Cerebellar nuclear complex (tissue), 1 donor: ENCODE results near the gene IKZF1.

Experiments used
- DNase-seq, 2 experiments: peaks; one replicate each; lab custom pipeline; 2025; lab: John Stamatoyannopoulos, UW

Gene IKZF1

GRCh38 chr7:50376056-50376820, 71.7 kb downstream of the IKZF1 start:
- no peak for DNase-seq

DNA sequence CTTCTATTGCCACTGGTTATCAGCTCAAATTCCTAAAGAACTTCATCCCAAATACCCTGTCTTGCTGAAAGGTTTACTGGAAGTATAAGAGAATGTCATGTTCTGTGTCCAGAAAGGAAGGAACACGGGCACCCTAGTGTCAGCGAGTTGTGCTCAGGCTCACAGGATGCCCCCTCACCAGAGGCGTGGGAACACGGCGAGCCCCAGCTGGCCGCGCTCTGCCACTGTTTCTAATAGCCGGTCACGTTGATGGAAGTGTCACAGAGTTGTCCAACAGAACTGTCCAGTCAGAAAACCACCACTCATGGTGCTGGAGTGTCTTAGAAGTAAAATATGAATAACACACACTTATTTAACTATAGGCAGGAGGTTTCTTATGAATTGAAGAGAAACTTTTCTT, 72.8 kb downstream of the IKZF1 start:
- DNase-seq = no peak

GRCh38 chr7:50379082-50379481, 74.6 kb downstream of the IKZF1 start:
- no peak for DNase-seq

GRCh38 chr7:50379539-50379938, 75.0 kb downstream of the IKZF1 start:
- DNase-seq = no peak

GRCh38 chr7:50382455-50382854, 77.9 kb downstream of the IKZF1 start:
- no peak for DNase-seq

DNA sequence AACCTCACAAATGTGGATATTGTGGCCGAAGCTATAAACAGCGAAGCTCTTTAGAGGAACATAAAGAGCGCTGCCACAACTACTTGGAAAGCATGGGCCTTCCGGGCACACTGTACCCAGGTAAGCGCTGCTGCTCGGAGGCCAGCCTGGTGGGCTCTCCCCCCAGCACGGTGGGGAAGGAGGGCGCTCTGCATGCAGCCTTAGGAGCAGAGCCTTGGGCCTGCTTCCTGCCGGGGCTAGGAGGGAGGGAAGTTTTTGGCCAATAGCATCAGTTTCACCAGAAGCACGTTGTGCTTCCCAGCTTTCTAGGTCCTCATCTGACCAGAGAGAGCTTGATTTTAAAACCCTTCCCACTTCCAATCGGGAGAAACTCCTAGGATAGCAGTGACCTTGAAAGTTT, 82.8 kb downstream of the IKZF1 start:
- no peak for DNase-seq

GRCh38 chr7:50389961-50390360, 85.4 kb downstream of the IKZF1 start:
- no peak for DNase-seq

DNA sequence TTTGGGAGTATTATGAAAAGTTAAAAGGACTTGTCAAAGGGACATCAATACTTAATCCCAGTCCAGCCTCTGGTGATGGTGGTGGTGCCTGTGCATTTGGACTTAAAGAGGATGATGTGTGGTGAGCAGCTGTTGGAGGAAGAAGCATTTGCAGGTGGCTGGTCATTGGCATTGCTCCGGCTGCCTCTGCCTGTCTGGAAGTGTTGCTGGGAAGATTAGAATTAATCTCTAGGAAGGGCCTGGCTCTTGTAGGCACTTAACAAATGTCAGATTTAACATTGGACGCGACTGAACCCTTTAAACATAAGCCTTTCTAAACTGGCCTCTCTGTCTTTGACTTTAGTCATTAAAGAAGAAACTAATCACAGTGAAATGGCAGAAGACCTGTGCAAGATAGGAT, 86.9 kb downstream of the IKZF1 start:
- DNase-seq = no peak

GRCh38 chr7:50393076-50393475, 88.6 kb downstream of the IKZF1 start:
- DNase-seq = no peak

- no peak for DNase-seq
Observed at GRCh38 chr7:50393547-50394252, 89.2 kb downstream of the IKZF1 start.

- DNase-seq = no peak
Observed at GRCh38 chr7:50394315-50394714, 89.8 kb downstream of the IKZF1 start.

DNA sequence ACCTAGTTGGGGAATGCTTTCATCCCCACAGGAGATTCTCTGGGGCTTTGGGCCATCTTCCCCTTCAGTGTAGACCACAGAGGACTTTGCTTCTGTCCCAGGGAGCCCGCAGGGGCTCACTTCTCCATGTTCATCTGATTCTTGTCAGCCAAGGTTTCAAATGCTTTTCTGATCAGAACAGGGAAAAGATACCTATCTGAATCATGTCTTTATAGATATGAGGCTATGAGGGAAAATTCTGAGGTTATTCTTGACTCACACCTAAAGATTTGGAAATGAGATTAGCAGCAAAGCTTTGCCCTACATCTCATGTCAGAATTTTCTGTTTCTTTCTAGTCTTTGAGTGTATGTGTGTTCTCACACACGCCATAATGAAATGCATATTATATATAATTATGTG, 92.3 kb downstream of the IKZF1 start:
- DNase-seq = no peak

- no peak for DNase-seq
Observed at GRCh38 chr7:50397320-50397970, 92.9 kb downstream of the IKZF1 start.

- DNase-seq = no peak
Observed at GRCh38 chr7:50397971-50398324, 93.4 kb downstream of the IKZF1 start.

DNA sequence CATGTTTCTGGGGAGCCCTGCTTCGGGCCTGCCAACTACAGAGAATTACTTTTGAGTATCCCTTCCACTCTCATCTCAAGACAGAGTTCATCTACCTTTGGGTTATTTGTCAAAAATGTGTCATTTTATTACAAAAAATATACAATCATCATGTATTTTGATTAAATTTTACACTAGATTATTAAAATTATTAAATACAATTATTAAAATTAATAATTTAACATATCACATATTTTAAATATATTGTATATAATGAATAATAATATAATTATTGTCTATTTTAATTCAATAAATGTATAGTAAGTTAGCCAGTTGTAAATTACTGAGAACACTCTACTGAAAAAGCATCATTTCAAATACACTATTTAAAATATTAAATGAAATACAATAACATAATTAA, 94.7 kb downstream of the IKZF1 start:
- no peak for DNase-seq

- DNase-seq = no peak
Observed at GRCh38 chr7:50399635-50400034, 95.1 kb downstream of the IKZF1 start.

DNA sequence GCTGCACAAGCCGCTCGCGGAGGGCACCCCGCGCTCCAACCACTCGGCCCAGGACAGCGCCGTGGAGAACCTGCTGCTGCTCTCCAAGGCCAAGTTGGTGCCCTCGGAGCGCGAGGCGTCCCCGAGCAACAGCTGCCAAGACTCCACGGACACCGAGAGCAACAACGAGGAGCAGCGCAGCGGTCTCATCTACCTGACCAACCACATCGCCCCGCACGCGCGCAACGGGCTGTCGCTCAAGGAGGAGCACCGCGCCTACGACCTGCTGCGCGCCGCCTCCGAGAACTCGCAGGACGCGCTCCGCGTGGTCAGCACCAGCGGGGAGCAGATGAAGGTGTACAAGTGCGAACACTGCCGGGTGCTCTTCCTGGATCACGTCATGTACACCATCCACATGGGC, 95.6 kb downstream of the IKZF1 start:
- DNase-seq = no peak

- no peak for DNase-seq
Observed at GRCh38 chr7:50404392-50404791, 99.9 kb downstream of the IKZF1 start.

DNA sequence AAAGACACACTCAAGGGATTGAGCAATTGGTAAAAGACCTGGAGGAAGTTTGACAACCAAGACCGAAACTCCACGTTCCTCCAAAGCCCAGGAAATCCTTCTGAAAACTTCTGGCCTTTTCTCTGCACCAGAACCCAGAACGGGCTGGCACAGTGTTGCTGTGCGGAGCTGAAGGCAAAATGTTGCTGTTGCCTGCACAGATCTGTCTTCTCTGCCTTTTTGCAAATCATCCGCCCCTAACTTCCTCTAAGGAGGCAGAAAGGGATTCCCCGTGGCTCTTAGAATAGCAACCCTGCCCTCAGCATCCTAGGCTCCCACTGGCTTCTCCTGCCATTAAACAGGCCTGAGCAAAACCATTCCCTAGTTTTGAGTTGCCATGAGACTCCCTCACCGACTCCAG, 100.7 kb downstream of the IKZF1 start:
- no peak for DNase-seq

- no peak for DNase-seq
Observed at GRCh38 chr7:50406935-50407334, 102.4 kb downstream of the IKZF1 start.

GRCh38 chr7:50409856-50410745, 105.6 kb downstream of the IKZF1 start:
- DNase-seq = no peak

- no peak for DNase-seq
Observed at GRCh38 chr7:50411332-50411731, 106.8 kb downstream of the IKZF1 start.
